ENCODE data around the gene C10orf88. TPM values are rescaled to one million over a fixed set of nuclear protein-coding genes. Genes with fewer than 3 reads are reported as not detected.

Gene C10orf88
- total and polyA plus RNA-seq, 2 of the 8 experiments (the other 6 are each of a cell fraction or from before 2014, with no cell fraction given): 3.2 to 11.0 TPM

GRCh38 chr10:122939856-122940543 is 14.0 kb downstream of the C10orf88 start:
- no peak overlapping the region for H2BK20ac ChIP-seq (ENCODE audit: low read length)
- H2BK5ac ChIP-seq (ENCODE audit: low read depth, low read length): no peak overlapping the region
- H2BK12ac ChIP-seq (ENCODE audit: low read depth, low read length): no peak overlapping the region
- no peak overlapping the region for H4K5ac ChIP-seq (ENCODE audit: insufficient read length, low read depth, low read length)
- no peak overlapping the region for H3K23ac ChIP-seq (ENCODE audit: insufficient read length)
- DNase-seq (ENCODE audit: low read depth in 1 of 2, low spot score in 2 of 2) (no peak), FAIRE-seq (no peak)
- H3K36me3 ChIP-seq (ENCODE audit: control insufficient read depth in 2 of 4, insufficient read depth in 4 of 4, low read length in 3 of 4): peaks cover 0 to 19% (median 7%) of the 10 kb centered on the region in 4 experiments; a peak in 4 of 8 replicates
- H3K23me2 ChIP-seq (ENCODE audit: low read depth, low read length): no peaks in the 10 kb centered on the region
- no peaks in the 10 kb centered on the region for H4K20me1 ChIP-seq (replicated peaks in 1 of 2; ENCODE audit: control insufficient read depth in 1 of 2, insufficient read depth in 2 of 2, low read length in 2 of 2)
- H3K27ac ChIP-seq (ENCODE audit: low read depth, low read length): no peak overlapping the region
- no peaks in the 10 kb centered on the region for H3K4me1 ChIP-seq (replicated peaks in 1 of 4; ENCODE audit: control insufficient read depth in 3 of 4, insufficient read depth in 4 of 4, low read length in 3 of 4)
- no peak overlapping the region for H2AFZ ChIP-seq (ENCODE audit: low read length)
- H4K8ac ChIP-seq (ENCODE audit: extremely low read depth, insufficient read depth, low read length): no peak overlapping the region
- no peak overlapping the region for H3K4ac ChIP-seq (replicated peaks; ENCODE audit: insufficient read length, low read depth, low read length)
- H3K9me3 ChIP-seq (ENCODE audit: insufficient read depth in 2 of 2, low read depth in 1 of 2, low read length in 1 of 2): no peaks in the 10 kb centered on the region
- H3K27me3 ChIP-seq (replicated peaks in 1 of 4; ENCODE audit: control insufficient read depth in 3 of 4, extremely low read depth in 1 of 4, insufficient read depth in 3 of 4, low read length in 3 of 4): no peaks in the 10 kb centered on the region
- no peak overlapping the region for H3K4me3 ChIP-seq (ENCODE audit: extremely low read depth in 1 of 4, insufficient read depth in 2 of 4, low read depth in 3 of 4, low read length in 4 of 4)
- no peak overlapping the region for H2AK5ac ChIP-seq (ENCODE audit: low read depth, low read length)
- ChIA-PET POLR2A (ENCODE audit: partially characterized antibody) (no interaction called here), CTCF (ENCODE audit: partially characterized antibody) (no interaction called here)
- no peak overlapping the region for H2BK15ac ChIP-seq (ENCODE audit: low read length)
- no peak overlapping the region for H3K18ac ChIP-seq (ENCODE audit: extremely low read depth, low read length)
- no peak overlapping the region for H3K14ac ChIP-seq (ENCODE audit: insufficient read length)
- H2BK120ac ChIP-seq (replicated peaks; ENCODE audit: low read depth, low read length): no peak overlapping the region
- no peaks in the 10 kb centered on the region for H3K79me1 ChIP-seq (ENCODE audit: low read depth, low read length)
- no peaks in the 10 kb centered on the region for H3K79me2 ChIP-seq (ENCODE audit: control insufficient read depth in 1 of 2, insufficient read depth in 2 of 2, low read length in 2 of 2)
- no peak overlapping the region for H3K9ac ChIP-seq (replicated peaks in 1 of 4; ENCODE audit: extremely low read depth in 1 of 4, low read depth in 3 of 4, low read length in 3 of 4)
- WGBS, 2 experiments (ENCODE audit: extremely low coverage in 1 of 2, insufficient coverage in 1 of 2, insufficient read length in 1 of 2, insufficient replicate concordance in 2 of 2, low coverage in 1 of 2, low lambda C conversion rate in 2 of 2, missing lambda C conversion rate in 1 of 2): 100% methylated on average over 1 of the region's 1 CpG; no CpG with 5 or more reads in 1 of the 2 experiments
- no peak overlapping the region for H4K91ac ChIP-seq (replicated peaks; ENCODE audit: insufficient read length, low read length)
- H3K56ac ChIP-seq (replicated peaks; ENCODE audit: insufficient read length, low read depth, low read length): no peak overlapping the region
- H3K4me2 ChIP-seq (ENCODE audit: insufficient read depth in 1 of 2, low read depth in 2 of 2, low read length in 2 of 2): no peak overlapping the region
- TF ChIP-seq SUZ12 (IDR thresholded peaks at IDR 0.05; ENCODE audit: low read length) (no peak), TAF1 (IDR thresholded peaks at IDR 0.05; ENCODE audit: low read depth, low read length) (no peak), SP1 (IDR thresholded peaks at IDR 0.05; ENCODE audit: low read depth, low read length) (no peak), E2F6 (IDR thresholded peaks at IDR 0.05) (no peak), NRF1 (IDR thresholded peaks at IDR 0.05; ENCODE audit: low read depth, low read length) (no peak), RXRA (IDR thresholded peaks at IDR 0.05; ENCODE audit: insufficient read depth, low read depth, low read length) (no peak), KDM1A (IDR thresholded peaks at IDR 0.05; ENCODE audit: borderline replicate concordance, low read length) (no peak), SAP30 (IDR thresholded peaks at IDR 0.05; ENCODE audit: insufficient read depth, insufficient replicate concordance, low read length) (no peak), CREB1 (IDR thresholded peaks at IDR 0.05) (no peak), CBX8 (IDR thresholded peaks at IDR 0.05; ENCODE audit: borderline replicate concordance, low read depth, low read length) (no peak), TBP (IDR thresholded peaks at IDR 0.05; ENCODE audit: low read depth, low read length) (no peak), RFX5 (IDR thresholded peaks at IDR 0.05; ENCODE audit: borderline replicate concordance, low read depth, low read length) (no peak)
- TF ChIP-seq, protein P1, sequence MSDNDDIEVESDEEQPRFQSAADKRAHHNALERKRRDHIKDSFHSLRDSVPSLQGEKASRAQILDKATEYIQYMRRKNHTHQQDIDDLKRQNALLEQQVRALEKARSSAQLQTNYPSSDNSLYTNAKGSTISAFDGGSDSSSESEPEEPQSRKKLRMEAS (IDR thresholded peaks at IDR 0.05): no peak
